GM12878 (cell line): ENCODE measurements around the gene NAA25.

Source experiments
- ATF7 ChIP-seq: fragments of 450-650 bp; IDR thresholded peaks from 2 replicates; pipeline ENCODE4 v1.6.1; 2016; ENCODE audit warnings: low read depth, mild to moderate bottlenecking
- CEBPB ChIP-seq, 2 experiments: fragments of 150-350 bp in 1 of 2; IDR thresholded peaks; 2 replicates each; pipeline ENCODE4 v1.6.1; 2012 to 2014; ENCODE audit warnings: low read depth in 2 of 2, low read length in 2 of 2, borderline replicate concordance in 1 of 2, inconsistent platforms in 1 of 2
- JUND ChIP-seq: IDR thresholded peaks from 2 replicates; pipeline ENCODE4 v1.6.1; 2012; ENCODE audit warnings: low read depth, mild to moderate bottlenecking, low read length, improper control_type of control experiment, moderate library complexity
- NFIC ChIP-seq: IDR thresholded peaks from 2 replicates; pipeline ENCODE4 v1.6.1; 2012; ENCODE audit warnings: low read depth, mild to moderate bottlenecking, inconsistent platforms, low read length, moderate library complexity
- PML ChIP-seq: IDR thresholded peaks from 2 replicates; pipeline ENCODE4 v1.6.1; 2012; ENCODE audit warnings: low read length, inconsistent platforms
- POLR2A ChIP-seq: IDR thresholded peaks from 2 replicates; pipeline ENCODE4 v1.6.1; 2011; ENCODE audit warnings: low read depth, mild to moderate bottlenecking, low read length
- POLR2AphosphoS2 ChIP-seq: IDR thresholded peaks from 2 replicates; pipeline ENCODE4 v1.6.1; 2011; ENCODE audit warnings: low read depth, mild to moderate bottlenecking, low read length, improper control_type of control experiment, moderate library complexity
- SMAD5 ChIP-seq: IDR thresholded peaks from 2 replicates; pipeline ENCODE4 v1.6.1; 2016; ENCODE audit warnings: antibody characterized with exemption, low read depth
- TAF1 ChIP-seq: IDR thresholded peaks from 2 replicates; pipeline ENCODE4 v1.6.1; 2011; ENCODE audit warnings: mild to moderate bottlenecking, low read depth, low read length, borderline replicate concordance
- YBX1 ChIP-seq: fragments of 450-650 bp; IDR thresholded peaks from 2 replicates; pipeline ENCODE4 v1.6.1; 2016; ENCODE audit warnings: antibody characterized with exemption
- ZSCAN29 ChIP-seq: fragments of 450-650 bp; IDR thresholded peaks from 2 replicates; pipeline ENCODE4 v1.6.1; 2017; ENCODE audit warnings: mild to moderate bottlenecking, moderate library complexity
- TF ChIP-seq, protein P1 (sequence below): IDR thresholded peaks from 2 replicates; pipeline ENCODE4 v1.6.1; 2011; ENCODE audit warnings: mild to moderate bottlenecking, low read depth, low read length, moderate library complexity; ENCODE audit not compliant: insufficient replicate concordance
- TF ChIP-seq, protein P2 (sequence below), 3 experiments: IDR thresholded peaks in 2 of 3; conservative IDR thresholded peaks in 1 of 3; 2 replicates each; pipeline ENCODE4 v1.5.1; 2011; ENCODE audit warnings: low read depth in 3 of 3, low read length in 3 of 3, mild to moderate bottlenecking in 3 of 3, control low read depth in 2 of 3, moderate library complexity in 2 of 3, inconsistent platforms in 1 of 3, mixed read lengths in 1 of 3; ENCODE audit not compliant: control insufficient read depth in 2 of 3, insufficient read depth in 1 of 3; ENCODE audit errors: extremely low read depth in 1 of 3
- TF ChIP-seq, protein P3 (sequence below): fragments of 450-650 bp; IDR thresholded peaks from 2 replicates; pipeline ENCODE4 v1.6.1; 2017; ENCODE audit warnings: borderline replicate concordance

DNA sequence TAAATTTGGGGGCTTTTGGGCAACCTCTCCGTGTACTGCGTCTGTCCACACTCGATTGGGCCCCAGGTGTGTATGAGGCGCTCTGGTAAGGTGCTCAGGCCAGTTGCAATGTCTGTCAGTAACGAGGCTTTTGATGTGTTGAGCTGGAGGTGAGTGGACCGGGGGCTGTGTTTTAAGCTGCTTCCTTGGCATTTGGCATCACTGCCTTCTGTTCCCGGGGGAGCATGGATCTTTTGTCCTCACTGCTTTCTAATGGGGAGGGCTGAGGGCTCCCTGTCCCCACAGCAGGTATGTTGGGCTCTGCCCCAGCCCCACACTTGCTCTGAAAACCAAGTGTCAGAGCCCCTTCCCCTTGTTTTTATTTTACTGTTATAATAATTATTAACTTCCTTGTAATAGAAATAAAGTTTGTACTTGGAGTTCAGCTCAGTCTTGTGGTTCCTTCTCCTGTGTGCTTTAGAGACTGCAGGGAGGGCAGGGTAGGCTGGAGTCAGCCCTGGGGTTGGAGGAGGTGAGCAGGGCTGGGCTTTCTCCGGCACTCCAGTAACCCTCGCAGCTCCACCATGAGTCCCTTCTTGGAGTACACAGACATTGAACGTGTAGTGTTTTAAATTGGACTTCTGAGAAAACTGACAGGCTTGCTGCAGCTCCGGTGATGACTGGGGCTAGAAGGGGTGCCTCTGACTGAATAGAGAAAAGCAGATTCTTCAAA, 44.8 kb upstream of the NAA25 start:
- TF ChIP-seq PML (no peak), ATF7 (no peak), POLR2A (no peak), JUND (no peak), YBX1 (no peak), SMAD5 (no peak), NFIC (no peak), ZSCAN29 (no peak), POLR2AphosphoS2 (no peak), TAF1 (no peak), CEBPB (IDR thresholded peaks at IDR 0.05; ENCODE audit: borderline replicate concordance in 1 of 2, low read depth in 2 of 2, low read length in 2 of 2) (no peak)
- TF ChIP-seq, protein P1, sequence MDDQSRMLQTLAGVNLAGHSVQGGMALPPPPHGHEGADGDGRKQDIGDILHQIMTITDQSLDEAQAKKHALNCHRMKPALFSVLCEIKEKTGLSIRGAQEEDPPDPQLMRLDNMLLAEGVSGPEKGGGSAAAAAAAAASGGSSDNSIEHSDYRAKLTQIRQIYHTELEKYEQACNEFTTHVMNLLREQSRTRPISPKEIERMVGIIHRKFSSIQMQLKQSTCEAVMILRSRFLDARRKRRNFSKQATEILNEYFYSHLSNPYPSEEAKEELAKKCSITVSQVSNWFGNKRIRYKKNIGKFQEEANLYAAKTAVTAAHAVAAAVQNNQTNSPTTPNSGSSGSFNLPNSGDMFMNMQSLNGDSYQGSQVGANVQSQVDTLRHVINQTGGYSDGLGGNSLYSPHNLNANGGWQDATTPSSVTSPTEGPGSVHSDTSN = no peak
- TF ChIP-seq, protein P2, sequence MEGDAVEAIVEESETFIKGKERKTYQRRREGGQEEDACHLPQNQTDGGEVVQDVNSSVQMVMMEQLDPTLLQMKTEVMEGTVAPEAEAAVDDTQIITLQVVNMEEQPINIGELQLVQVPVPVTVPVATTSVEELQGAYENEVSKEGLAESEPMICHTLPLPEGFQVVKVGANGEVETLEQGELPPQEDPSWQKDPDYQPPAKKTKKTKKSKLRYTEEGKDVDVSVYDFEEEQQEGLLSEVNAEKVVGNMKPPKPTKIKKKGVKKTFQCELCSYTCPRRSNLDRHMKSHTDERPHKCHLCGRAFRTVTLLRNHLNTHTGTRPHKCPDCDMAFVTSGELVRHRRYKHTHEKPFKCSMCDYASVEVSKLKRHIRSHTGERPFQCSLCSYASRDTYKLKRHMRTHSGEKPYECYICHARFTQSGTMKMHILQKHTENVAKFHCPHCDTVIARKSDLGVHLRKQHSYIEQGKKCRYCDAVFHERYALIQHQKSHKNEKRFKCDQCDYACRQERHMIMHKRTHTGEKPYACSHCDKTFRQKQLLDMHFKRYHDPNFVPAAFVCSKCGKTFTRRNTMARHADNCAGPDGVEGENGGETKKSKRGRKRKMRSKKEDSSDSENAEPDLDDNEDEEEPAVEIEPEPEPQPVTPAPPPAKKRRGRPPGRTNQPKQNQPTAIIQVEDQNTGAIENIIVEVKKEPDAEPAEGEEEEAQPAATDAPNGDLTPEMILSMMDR (IDR thresholded peaks at IDR 0.05 in 2 of 3, conservative IDR thresholded peaks at IDR 0.05 in 1 of 3; ENCODE audit: control insufficient read depth in 2 of 3, extremely low read depth in 1 of 3, insufficient read depth in 1 of 3, low read depth in 3 of 3, low read length in 3 of 3) = no peak
- TF ChIP-seq, protein P3, sequence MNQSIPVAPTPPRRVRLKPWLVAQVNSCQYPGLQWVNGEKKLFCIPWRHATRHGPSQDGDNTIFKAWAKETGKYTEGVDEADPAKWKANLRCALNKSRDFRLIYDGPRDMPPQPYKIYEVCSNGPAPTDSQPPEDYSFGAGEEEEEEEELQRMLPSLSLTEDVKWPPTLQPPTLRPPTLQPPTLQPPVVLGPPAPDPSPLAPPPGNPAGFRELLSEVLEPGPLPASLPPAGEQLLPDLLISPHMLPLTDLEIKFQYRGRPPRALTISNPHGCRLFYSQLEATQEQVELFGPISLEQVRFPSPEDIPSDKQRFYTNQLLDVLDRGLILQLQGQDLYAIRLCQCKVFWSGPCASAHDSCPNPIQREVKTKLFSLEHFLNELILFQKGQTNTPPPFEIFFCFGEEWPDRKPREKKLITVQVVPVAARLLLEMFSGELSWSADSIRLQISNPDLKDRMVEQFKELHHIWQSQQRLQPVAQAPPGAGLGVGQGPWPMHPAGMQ = no peak
